ENCODE measurements around the gene MYOZ1.
"Not testable (repeated sequence)": the region's sequence is repeated elsewhere in the genome, so short reads cannot be mapped to it uniquely, and the experiment has no call there.

GRCh38 chr10:73674546-73674945 is 33.3 kb upstream of the MYOZ1 start:
- TF ChIP-seq CTCF, POLR2A, POLR2AphosphoS5 (IDR thresholded peaks at IDR 0.05): not testable (repeated sequence)
